Chondrocyte (in vitro differentiated cells): ENCODE data around the gene ACSM3. TPM values are rescaled to one million over a fixed set of nuclear protein-coding genes. Genes with fewer than 3 reads are reported as not detected.
"Not testable (repeated sequence)": the region's sequence is repeated elsewhere in the genome, so short reads cannot be mapped to it uniquely, and the experiment has no call there.

ENCODE experiments used
- DNase-seq: peaks from one replicate; pipeline ENCODE4 v3.0.0; 2021; ENCODE audit warnings: mixed read lengths, low spot score
- H3K27ac Mint-ChIP-seq: one replicate; pipeline ENCODE4 v1.8.0; 2021; ENCODE audit warnings: mild to moderate bottlenecking, moderate library complexity, mixed read lengths; ENCODE audit not compliant: unreplicated experiment
- H3K27me3 Mint-ChIP-seq: 2 replicates; pipeline ENCODE4 v1.8.0; 2021; ENCODE audit warnings: low read depth, mixed read lengths
- H3K36me3 Mint-ChIP-seq: 2 replicates; pipeline ENCODE4 v1.8.0; 2021; ENCODE audit warnings: low read depth, mixed read lengths
- H3K4me1 Mint-ChIP-seq: 2 replicates; pipeline ENCODE4 v1.8.0; 2021; ENCODE audit warnings: low read depth, mild to moderate bottlenecking, mixed read lengths
- H3K4me3 Mint-ChIP-seq: one replicate; pipeline ENCODE4 v1.8.0; 2021; ENCODE audit warnings: mild to moderate bottlenecking, moderate library complexity, mixed read lengths; ENCODE audit not compliant: unreplicated experiment
- H3K9me3 Mint-ChIP-seq: 2 replicates; pipeline ENCODE4 v1.8.0; 2021; ENCODE audit warnings: low read depth, mixed read lengths
- total RNA-seq: library from RNA; stranded (reverse); gene quantifications from 3 replicates; pipeline ENCODE4 v1.2.1, GENCODE V29; 2021
- TF ChIP-seq, protein P1 (sequence below): fragments of 200-600 bp; sonication (generic); IDR thresholded peaks from 2 replicates; pipeline ENCODE4 v1.5.0; 2021; ENCODE audit warnings: antibody characterized with exemption, mild to moderate bottlenecking, moderate library complexity

Gene ACSM3
- total RNA-seq, 1 donor from 2014 or later, result 1.9 TPM

DNA sequence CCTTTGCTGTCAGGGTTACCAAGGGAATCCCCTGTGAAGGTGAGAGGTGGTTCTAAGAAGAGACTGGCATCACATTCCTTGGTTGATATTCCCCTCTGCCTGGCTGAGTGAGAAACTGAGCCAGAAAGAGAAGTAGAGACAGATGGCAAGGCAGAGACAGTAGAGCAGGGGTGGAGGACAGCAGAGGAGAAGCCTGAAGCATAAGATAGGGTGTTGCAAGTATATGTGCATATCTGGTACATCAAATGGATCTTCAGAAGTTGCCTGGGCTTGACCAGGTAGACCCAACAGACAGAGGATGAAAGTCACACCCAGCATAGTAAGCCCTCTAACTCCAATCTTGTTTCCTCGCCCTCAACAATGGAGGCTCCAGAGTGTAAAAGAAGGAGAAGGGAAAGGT, 14.3 kb upstream of the ACSM3 start:
- TF ChIP-seq, protein P1, sequence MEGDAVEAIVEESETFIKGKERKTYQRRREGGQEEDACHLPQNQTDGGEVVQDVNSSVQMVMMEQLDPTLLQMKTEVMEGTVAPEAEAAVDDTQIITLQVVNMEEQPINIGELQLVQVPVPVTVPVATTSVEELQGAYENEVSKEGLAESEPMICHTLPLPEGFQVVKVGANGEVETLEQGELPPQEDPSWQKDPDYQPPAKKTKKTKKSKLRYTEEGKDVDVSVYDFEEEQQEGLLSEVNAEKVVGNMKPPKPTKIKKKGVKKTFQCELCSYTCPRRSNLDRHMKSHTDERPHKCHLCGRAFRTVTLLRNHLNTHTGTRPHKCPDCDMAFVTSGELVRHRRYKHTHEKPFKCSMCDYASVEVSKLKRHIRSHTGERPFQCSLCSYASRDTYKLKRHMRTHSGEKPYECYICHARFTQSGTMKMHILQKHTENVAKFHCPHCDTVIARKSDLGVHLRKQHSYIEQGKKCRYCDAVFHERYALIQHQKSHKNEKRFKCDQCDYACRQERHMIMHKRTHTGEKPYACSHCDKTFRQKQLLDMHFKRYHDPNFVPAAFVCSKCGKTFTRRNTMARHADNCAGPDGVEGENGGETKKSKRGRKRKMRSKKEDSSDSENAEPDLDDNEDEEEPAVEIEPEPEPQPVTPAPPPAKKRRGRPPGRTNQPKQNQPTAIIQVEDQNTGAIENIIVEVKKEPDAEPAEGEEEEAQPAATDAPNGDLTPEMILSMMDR, result no peak
- Mint-ChIP-seq H3K27ac (no peak overlapping the region), H3K4me1 (no peaks in the 10 kb centered on the region), H3K4me3 (no peak overlapping the region), H3K36me3 (no peaks in the 10 kb centered on the region), H3K27me3 (peaks cover 14% of the 10 kb centered on the region), H3K9me3 (peaks cover 6% of the 10 kb centered on the region)
- DNase-seq, result no peak

DNA sequence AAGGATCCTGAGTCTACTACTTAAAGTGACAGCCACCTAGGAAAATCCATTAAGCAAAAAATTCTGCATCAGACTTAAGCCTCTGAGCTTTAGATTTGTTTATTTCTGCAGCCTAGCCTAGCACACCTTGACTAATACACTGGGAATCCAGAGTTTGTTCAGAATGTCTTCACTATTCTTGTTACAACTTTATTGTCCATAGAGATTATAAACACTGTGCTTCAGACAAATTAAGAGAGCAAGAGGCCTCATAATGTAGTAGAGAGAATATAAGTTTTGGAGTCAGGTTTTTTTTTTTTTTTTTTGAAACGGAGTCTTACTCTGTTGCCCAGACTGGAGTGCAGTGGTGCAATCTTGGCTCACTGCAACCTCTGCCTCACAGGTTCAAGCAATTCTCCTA, 13.3 kb upstream of the ACSM3 start:
- DNase-seq, result no peak
- H3K36me3 Mint-ChIP-seq, result no peaks in the 10 kb centered on the region
- peaks cover 20% of the 10 kb centered on the region for H3K27me3 Mint-ChIP-seq
- no peak overlapping the region for H3K4me3 Mint-ChIP-seq
- peaks cover 6% of the 10 kb centered on the region for H3K9me3 Mint-ChIP-seq
- TF ChIP-seq, protein P1, result no peak
- no peak overlapping the region for H3K27ac Mint-ChIP-seq
- no peaks in the 10 kb centered on the region for H3K4me1 Mint-ChIP-seq

DNA sequence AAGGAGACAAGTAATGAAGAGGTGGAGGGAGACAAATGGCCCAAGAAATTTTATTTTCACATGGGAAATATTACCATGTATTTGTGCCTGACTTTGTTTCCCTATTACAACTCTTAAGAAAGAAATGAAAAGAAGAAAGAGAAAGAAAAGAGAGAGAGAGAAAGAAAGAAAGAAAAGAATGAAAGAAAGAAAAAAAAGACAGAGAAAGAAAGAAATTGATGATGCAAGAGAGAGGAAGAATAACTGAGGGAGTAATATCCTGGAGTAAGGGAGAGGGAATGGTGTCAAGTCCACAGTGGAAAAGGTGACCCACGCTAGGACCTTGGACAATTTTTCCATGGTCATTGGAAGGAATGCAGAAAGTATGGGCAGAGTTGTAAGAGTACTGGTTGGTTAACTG, 10.1 kb upstream of the ACSM3 start:
- Mint-ChIP-seq H3K4me3 (no peak overlapping the region), H3K27me3 (peaks cover 20% of the 10 kb centered on the region), H3K36me3 (no peaks in the 10 kb centered on the region), H3K4me1 (no peaks in the 10 kb centered on the region), H3K27ac (no peak overlapping the region), H3K9me3 (no peaks in the 10 kb centered on the region)
- TF ChIP-seq, protein P1, result no peak
- no peak for DNase-seq

DNA sequence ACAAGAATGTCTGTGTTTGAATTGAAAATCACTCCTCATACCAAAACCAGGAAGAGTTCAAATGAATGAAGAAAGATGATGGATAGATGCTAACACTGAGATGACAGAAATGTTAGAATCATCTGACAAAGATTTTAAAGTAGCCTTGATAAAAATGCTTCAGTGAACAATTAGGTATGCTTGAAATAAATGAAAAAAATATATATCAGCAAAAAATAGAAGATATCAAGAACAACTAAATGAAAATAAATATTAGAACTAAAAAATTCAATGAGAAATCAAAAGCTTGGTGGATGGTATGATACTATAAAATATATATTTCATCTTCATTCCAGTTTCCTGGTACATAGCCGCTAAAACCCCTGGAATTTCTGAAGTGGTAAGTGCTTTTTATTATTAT, 8.6 kb upstream of the ACSM3 start:
- H3K4me1 Mint-ChIP-seq, result no peaks in the 10 kb centered on the region
- TF ChIP-seq, protein P1, result no peak
- DNase-seq, result no peak
- peaks cover 26% of the 10 kb centered on the region for H3K27me3 Mint-ChIP-seq
- no peak overlapping the region for H3K4me3 Mint-ChIP-seq
- H3K27ac Mint-ChIP-seq, result no peak overlapping the region
- no peaks in the 10 kb centered on the region for H3K36me3 Mint-ChIP-seq
- no peaks in the 10 kb centered on the region for H3K9me3 Mint-ChIP-seq

DNA sequence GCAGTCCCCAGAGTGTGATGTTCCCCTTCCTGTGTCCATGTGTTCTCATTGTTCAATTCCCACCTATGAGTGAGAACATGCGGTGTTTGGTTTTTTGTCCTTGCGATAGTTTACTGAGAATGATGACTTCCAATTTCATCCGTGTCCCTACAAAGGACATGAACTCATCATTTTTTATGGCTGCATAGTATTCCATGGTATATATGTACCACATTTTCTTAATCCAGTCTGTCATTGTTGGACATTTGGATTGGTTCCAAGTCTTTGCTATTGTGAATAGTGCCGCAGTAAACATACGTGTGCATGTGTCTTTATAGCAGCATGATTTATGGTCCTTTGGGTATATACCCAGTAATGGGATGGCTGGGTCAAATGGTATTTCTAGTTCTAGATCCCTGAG, 8.0 kb upstream of the ACSM3 start:
- DNase-seq, H3K4me3 Mint-ChIP-seq, H3K36me3 Mint-ChIP-seq, H3K9me3 Mint-ChIP-seq, H3K4me1 Mint-ChIP-seq, H3K27ac Mint-ChIP-seq: not testable (repeated sequence)
- H3K27me3 Mint-ChIP-seq, result peaks cover 28% of the 10 kb centered on the region

DNA sequence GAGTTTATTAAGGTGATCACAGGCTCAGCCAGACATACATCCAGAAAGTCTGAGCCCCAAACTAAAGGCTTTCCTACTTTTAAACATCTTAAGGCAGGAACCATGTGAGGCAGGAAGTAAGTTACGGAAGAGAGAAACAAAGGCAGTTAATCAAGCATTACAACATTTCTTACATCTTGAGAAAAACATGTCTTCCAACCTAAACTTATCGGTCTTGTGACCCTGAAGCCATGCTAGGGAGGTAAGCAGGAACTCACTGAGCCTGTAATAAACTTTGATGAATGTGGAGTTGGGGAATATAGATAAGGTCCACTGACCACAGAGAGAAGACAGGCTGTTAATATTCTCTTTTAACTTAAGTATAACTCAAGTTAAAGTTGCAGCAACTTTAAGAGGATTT, 3.5 kb upstream of the ACSM3 start:
- Mint-ChIP-seq H3K9me3 (peaks cover 8% of the 10 kb centered on the region), H3K27ac (no peak overlapping the region), H3K4me3 (no peak overlapping the region), H3K4me1 (peaks cover 12% of the 10 kb centered on the region), H3K36me3 (no peaks in the 10 kb centered on the region), H3K27me3 (peaks cover 10% of the 10 kb centered on the region)
- TF ChIP-seq, protein P1, result no peak
- no peak for DNase-seq
